ENCODE measurements around the gene SIX4.
A peak's percentile ranks its signal among the peaks of the same experiment; 100 is the strongest.
"Not testable (repeated sequence)": the region's sequence is repeated elsewhere in the genome, so short reads cannot be mapped to it uniquely, and the experiment has no call there.

Gene SIX4

GRCh38 chr14:60723907-60724618, at the start of gene SIX4:
SIX4 (minus strand) TSS chr14:60724351; CDS start chr14:60724074, 277 bp downstream.
- FAIRE-seq (peak; percentile 97), DNase-seq (ENCODE audit: low spot score) (peak; percentile 96)

DNA sequence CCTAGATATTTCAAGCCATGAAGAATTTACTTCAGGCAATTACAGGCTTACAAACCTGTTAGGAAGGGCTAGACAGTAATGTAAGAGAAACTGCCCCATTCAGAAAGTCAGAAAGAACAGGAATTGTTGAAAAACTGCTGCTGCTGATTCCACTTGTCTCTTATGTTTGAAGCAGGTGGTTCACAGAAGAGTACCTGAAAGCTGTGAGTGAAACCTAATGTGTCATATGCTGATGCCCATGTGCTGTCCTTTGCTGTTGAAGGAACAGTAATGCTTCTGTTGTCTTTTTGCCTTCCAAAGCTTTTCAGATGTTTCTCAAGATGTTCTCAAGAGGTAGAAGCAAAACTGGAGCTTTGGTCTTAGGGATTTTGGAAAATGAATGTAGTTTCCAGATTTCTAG, 49.4 kb upstream of the SIX4 start:
- FAIRE-seq: no peak
- no peak for DNase-seq (ENCODE audit: low spot score)

DNA sequence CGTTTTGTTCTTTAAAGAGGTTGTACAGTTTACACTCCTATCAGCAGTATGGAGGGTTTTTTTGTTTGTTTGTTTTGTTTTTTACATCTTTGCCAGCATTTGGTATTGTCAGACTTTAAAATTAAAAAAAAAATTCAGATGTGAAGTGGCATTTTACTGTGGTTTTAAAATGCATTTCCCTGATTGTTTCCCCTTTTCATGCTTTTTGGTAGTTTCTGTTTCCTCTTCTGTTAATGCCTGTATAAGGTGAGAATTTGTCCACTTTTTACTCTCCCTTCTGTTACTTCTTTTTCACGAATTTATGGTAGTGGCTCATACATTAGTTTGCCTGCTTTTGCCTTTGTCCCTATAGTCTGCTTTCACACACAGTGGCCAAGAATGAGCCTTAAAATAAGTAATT, 47.0 kb upstream of the SIX4 start:
- no peak for DNase-seq (ENCODE audit: low spot score)
- FAIRE-seq: no peak

DNA sequence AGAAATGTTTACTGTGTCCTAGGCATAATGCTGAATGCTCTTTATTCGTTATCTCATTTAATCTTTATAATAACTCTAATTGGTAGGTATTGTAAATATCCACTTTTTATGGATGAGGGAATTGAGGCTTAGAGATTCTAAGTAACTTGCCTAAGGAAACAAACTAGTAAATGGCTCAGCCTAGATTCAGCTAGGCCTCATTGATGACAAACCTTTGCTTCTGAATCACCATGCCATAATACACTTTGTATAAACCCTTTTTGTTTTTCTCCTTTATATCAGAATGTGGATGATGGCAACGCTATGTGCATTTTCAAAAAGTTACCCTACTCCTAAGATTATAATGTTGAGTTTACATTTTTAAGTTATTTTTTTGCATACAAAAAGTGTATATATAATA, 44.5 kb upstream of the SIX4 start:
- no peak for FAIRE-seq
- no peak for DNase-seq (ENCODE audit: low spot score)

GRCh38 chr14:60760644-60761364, 36.7 kb upstream of the SIX4 start:
- no peak for FAIRE-seq
- peak; percentile 32 for DNase-seq (ENCODE audit: low spot score)

DNA sequence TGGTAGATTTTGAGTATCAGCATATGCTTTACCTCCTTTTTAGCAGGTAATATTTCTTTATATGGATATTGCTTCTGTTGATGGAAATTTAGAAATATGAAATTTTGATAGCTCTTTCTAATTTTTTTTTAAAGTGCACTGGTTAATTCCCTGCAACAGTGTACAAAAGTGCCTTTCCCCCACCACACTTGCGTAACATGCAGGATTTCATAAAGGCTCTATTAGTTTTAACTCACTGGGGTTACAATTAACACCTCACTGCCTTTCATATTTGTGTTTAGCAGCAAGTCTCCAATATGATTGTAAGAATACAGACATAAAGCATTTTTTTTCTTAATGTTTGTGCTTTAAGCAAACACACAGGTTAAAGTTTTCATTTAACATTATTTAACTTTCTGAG, 36.1 kb upstream of the SIX4 start:
- no peak for FAIRE-seq

GRCh38 chr14:60758885-60759284, 34.7 kb upstream of the SIX4 start:
- no peak for DNase-seq (ENCODE audit: low spot score)
- FAIRE-seq: no peak

More for the DNA sequence above, 36.1 kb upstream of the SIX4 start:
- no peak for DNase-seq (ENCODE audit: low spot score)

- DNase-seq (ENCODE audit: low spot score) (no peak), FAIRE-seq (peak; percentile 35)
These were observed 33.4 kb upstream of the SIX4 start for GRCh38 chr14:60757567-60758002.

- DNase-seq (ENCODE audit: low spot score): no peak
- no peak for FAIRE-seq
These were observed 32.7 kb upstream of the SIX4 start for GRCh38 chr14:60756847-60757246.

- DNase-seq (ENCODE audit: low spot score) (no peak), FAIRE-seq (peak; percentile 27)
These were observed 29.3 kb upstream of the SIX4 start for GRCh38 chr14:60753264-60754119.

GRCh38 chr14:60744566-60744965, 20.4 kb upstream of the SIX4 start:
- no peak for DNase-seq (ENCODE audit: low spot score)
- FAIRE-seq: no peak

- DNase-seq (ENCODE audit: low spot score): no peak
- no peak for FAIRE-seq
These were observed 14.8 kb upstream of the SIX4 start for GRCh38 chr14:60738843-60739508.

DNA sequence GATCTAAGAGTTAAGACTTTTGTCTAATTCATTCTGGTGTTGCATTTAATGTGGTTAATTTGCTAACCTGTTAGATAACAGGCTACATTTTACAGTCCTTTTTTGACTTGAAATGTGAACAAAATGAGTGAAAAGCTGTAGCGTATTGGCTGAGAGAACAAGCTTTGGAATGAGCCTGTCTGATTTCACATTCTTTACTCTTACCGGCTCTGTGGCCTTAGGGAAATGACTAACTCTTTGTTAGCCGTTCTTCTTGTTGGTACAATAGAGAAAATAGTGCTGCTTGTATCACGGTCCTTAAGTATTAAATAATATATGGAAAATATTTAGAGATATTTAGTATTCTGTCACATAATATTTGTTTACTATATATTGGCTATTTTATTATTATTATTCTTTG, 12.3 kb upstream of the SIX4 start:
- no peak for DNase-seq (ENCODE audit: low spot score)
- FAIRE-seq: no peak

GRCh38 chr14:60735416-60735815, 11.3 kb upstream of the SIX4 start:
- FAIRE-seq: no peak

GRCh38 chr14:60734465-60735242, 10.5 kb upstream of the SIX4 start, which contains the start of gene MNAT1:
MNAT1 (plus strand) TSS chr14:60734761; CDS start chr14:60734863, 102 bp downstream.
- DNase-seq (ENCODE audit: low spot score): peak; percentile 89
- peak; percentile 95 for FAIRE-seq

More at GRCh38 chr14:60735416-60735815, 11.3 kb upstream of the SIX4 start:
- no peak for DNase-seq (ENCODE audit: low spot score)

GRCh38 chr14:60732840-60733483, 8.8 kb upstream of the SIX4 start:
- peak; percentile 61 for FAIRE-seq
- no peak for DNase-seq (ENCODE audit: low spot score)

- not testable (repeated sequence) for DNase-seq (ENCODE audit: low spot score); FAIRE-seq
These were observed 7.1 kb upstream of the SIX4 start for GRCh38 chr14:60731291-60731690.

DNA sequence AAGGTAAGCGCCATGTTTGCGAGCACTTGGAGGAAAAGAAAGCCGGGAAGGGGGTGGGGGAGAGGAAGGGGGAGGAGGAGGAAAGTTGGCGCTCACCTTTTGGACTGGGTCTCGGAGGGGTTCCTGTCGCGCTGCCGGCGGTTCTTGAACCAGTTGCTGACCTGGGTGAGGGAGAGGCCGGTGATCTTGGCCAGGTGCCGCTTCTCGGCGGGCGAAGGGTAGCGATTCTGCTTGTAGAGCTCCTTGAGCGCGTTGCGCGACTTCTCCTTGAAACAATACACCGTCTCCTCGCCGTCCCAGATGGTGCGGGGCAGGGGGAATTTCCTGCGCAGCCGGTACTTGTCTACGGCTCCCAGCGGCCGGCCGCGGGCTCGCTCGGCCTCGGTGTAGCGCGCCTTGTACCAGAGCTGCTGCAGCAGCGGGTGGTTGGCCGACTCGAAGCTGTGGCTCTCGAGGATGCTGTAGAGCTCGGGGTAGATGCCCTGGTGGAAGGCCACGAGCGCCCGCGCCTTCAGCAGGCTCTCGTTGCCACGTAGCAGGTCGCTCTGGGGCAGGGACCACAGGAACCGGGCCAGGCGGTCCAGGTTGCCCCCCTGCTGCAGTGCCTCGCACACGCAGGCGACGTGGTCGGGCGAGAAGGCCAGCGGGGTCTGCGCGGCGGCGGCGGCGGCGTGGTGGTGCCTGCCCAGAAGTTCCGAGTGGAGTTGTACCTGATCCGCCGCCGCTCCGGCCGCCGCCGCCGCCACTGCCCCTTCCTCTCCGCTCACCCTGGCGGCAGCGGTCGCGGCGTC, 840 bp downstream of the SIX4 start:
- no peak for FAIRE-seq
- peak; percentile 58 for DNase-seq (ENCODE audit: low spot score)

Measured in urothelium cell line (cell line).